NCI-H526 treated with DMSO at 0.1 percent for 48 hours (cell line): ENCODE measurements around the gene PHLDB3.
A peak's percentile ranks its signal among the peaks of the same experiment; 100 is the strongest.
"Not testable (repeated sequence)": the region's sequence is repeated elsewhere in the genome, so short reads cannot be mapped to it uniquely, and the experiment has no call there.

Source experiments
- DNase-seq: peaks from one replicate; lab custom pipeline; 2025; lab: John Stamatoyannopoulos, UW

PHLDB3 gene

DNA sequence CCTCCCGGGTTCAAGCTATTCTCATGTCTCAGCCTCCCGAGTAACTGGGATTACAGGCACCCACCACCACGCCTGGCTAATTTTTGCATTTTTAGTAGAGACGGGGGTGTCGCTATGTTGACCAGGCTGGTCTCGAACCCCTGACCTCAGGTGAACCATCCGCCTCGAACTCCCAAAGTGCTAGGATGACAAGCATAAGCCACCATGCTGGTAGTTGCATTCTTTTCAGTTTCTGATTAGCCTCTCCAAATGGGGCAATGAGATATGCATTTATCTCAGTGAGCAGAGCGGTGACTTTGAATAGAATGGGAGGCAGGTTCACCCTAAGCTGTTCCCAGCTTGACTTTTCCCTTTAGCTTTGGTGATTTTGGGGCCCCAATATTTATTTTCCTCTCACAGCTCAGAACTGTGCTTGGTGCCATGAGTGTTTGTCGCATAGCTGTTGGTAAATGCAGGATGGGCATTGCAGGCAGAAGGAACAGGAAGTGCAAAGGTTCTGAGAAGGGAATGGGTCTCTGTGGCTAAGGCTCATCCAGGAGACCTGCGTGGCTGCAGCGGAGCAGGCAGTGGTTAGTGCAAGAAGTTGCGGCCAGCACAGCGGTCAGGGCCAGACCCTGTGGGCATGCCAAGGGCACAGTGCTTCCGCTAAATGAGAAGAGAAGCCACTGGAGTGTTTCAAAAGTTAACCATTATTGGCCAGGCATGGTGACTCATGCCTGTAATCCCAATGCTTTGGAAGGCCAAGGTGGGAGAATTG is 59.8 kb downstream of the PHLDB3 start:
- DNase-seq: no peak

DNA sequence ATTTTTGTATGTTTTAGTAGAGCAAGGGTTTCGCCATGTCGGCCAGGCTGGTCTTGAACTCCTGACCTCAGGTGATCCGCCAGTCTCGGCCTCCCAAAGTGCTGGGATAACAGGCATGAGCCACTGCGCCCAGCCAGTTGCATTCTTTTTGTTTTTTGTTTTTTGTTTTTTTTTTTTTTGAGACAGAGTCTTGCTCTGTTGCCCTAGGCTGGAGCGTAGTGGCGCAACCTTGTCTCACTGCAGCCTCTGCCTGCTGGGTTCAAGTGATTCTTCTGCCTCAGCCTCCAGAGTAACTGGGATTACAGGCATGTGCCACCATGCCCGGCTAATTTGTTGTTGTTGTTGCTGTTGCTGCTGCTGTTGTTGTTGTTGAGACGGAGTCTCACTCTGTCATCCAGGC is 60.5 kb downstream of the PHLDB3 start:
- not testable (repeated sequence) for DNase-seq

- no peak for DNase-seq
Observed at GRCh38 chr19:43441716-43442115, 62.8 kb downstream of the PHLDB3 start.

DNA sequence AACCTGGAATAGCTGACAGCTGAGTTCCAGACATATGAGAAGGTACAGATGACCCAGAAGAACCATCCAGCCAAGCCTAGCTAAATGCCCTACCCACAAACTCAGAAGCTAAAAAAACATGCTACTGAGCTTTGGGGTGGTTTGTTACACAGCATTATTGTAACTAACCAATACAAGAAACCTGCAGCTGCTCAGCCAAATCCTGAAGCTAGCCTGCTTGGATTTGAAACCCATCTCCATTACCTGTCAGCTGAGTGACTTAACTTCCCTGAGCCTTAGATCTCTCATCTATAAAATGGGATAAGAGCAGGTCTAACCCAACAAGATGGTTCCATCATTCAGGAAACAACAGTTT is 64.9 kb downstream of the PHLDB3 start:
- no peak for DNase-seq

DNA sequence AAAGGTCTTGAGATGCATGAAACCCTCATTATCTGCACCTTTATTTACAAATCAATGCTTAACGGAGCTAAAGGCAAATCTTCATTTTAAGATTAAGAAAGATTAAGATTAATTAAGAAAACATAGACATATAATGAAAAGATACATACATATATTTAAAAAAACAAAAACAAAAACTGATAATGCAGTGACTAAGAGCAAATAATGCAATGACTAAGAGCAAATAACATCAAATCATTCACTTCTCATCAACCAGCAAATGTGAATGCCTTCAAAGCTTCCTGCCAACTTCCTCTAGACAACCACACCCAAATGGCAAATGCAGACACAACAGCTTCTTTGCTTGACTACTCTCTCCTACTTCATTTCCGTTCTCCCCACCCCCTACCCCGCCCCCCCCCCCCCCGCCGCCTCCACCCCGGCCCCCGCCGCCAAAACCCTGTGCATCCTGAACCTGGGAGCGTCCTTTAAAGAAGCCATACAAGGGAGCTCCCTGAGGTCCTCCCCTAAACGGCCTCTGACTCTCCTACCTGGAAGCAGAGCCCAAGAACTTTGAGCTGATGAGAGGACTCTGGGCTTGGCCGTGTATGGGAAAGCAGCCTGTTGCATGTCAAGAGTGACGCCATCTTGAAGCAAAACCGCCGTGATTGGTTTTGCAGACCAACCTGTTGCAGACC is 65.4 kb downstream of the PHLDB3 start:
- DNase-seq: no peak

DNA sequence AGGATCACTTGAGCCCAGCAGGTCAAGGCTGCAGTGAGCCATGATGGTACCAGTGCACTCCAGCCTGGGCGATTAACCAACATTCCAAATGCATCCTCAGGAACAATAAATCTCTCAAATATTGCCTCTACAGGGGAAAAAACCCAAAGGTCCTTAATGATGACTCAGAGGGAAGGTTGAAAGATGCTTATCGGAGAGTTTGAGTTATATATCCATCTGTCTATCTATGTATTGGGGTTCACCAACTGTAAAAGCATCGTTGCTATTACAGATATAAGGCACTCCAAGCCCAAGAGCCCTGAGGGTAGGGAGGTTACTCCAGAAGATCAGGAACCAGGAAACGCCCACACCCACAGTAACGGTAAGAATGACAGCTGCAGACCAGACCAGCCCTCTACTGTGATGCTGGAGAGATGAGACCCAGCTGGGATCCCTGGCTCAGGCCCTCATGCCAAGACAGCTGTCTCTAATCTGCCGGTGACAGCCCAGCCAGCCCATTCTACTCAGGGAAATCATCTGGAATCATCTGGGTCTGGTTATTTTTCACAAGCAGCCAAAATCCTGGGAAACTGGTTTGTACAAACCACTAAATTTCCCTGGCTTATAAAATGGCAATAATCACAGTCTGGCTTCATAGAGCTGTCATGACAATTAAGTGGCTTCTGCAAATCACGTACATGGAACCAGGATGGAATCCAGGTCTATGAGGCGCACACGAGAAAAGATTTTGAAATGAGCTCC is 66.1 kb downstream of the PHLDB3 start:
- no peak for DNase-seq

DNA sequence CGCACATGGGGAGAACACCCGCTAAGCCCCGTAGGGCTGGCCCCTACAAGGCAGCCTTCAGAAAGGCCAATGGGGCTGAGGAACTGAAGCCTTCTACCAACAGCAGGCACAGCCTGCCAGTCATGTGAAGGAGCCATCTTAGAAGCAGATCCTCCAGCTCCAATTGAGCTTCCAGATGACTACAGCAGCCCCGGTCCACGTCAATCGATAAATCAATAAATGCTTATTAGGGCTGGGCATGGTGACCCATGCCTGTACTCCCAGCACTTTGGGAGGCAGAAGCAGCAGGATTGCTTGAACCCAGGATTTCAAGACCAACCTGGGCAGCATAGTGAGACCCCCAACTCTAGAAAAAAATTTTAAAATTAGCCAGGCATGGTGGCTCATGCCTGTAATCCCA is 66.8 kb downstream of the PHLDB3 start:
- no peak for DNase-seq

DNA sequence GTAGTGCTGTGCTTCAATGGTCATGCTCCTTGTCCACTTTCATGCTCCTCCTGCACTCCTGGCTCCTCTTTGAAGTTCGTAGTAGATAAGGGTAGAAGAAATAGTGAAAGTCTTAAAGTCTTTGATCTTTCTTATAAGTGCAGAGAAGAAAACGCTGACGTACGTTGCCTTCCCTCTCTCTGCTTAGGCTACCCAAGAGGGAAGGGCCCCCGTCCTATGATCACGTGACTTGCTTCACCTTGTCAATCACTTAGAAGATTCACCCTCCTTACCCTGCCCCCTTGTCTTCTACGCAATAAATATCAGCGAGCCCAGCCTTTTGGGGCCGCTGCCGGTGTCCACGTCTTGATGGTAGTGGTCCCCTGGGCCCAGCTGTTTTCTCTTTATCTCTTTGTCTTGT is 67.3 kb downstream of the PHLDB3 start:
- DNase-seq: not testable (repeated sequence)

DNA sequence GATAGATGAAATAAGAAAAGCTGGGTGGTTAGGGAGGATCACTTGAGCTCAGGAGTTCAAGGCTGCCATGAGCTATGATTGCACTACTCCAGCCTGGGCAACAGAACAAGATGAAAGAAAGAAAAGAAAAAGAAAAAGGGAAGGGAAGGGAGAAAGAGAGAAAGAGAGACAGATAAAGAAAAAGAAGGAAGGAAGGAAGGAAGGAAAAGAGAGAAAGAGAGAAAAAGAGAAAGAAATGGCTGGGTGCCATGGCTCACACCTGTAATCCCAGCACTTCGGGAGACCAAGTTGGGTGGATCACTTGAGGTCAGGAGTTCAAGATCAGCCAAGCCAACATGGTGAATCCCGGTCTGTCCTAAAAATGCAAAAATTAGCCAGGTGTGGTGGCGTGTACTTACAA is 68.8 kb downstream of the PHLDB3 start:
- no peak for DNase-seq

DNA sequence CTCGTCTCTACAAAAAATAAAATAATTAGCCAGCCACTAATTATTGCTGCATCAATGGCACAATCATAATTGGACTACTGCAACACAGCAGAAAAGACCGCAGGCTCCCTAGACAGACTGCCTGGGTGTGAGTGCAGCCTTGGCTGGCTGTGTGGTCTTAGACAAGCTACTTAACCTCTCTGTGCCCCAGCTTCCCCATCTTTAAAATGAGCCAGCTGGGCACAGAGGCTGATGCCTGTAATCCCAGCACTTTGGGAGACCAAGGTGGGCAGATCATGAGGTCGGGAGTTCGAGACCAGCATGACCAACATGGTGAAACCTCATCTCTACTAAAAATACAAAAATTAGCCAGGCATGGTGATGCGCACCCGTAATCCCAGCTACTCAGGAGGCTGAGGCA is 70.9 kb downstream of the PHLDB3 start:
- DNase-seq: no peak

- no peak for DNase-seq
Observed at GRCh38 chr19:43433358-43433673, 71.2 kb downstream of the PHLDB3 start.

- DNase-seq: no peak
Observed at GRCh38 chr19:43430976-43431375, 73.6 kb downstream of the PHLDB3 start.

DNA sequence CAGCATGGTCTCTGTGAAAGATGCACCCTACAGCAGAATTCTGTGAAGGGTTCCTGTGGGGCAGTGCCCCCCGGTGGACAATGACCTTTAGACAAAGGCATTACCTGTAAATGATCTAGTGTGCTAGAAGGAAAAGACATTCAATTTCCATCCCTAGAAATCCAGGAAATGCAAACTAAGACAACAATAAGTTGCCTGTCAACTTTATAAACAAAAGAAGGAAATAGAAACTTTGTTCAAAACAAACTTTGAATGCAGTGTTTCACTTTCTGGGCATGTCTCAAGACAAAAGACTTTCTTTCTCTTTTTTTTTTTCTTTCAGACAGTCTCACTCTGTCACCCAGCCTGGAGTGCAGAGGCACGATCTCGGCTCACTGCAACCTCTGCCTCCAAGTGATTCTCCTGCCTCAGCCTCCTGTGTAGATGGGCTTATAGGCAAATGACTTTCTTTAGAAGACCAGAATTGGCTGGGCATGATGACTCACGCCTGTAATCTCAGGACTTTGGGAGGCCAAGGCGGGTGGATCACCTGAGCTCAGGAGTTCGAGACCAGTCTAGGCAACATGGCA is 74.3 kb downstream of the PHLDB3 start:
- DNase-seq: no peak

- DNase-seq: no peak
Observed at GRCh38 chr19:43429395-43429794, 75.2 kb downstream of the PHLDB3 start.

DNA sequence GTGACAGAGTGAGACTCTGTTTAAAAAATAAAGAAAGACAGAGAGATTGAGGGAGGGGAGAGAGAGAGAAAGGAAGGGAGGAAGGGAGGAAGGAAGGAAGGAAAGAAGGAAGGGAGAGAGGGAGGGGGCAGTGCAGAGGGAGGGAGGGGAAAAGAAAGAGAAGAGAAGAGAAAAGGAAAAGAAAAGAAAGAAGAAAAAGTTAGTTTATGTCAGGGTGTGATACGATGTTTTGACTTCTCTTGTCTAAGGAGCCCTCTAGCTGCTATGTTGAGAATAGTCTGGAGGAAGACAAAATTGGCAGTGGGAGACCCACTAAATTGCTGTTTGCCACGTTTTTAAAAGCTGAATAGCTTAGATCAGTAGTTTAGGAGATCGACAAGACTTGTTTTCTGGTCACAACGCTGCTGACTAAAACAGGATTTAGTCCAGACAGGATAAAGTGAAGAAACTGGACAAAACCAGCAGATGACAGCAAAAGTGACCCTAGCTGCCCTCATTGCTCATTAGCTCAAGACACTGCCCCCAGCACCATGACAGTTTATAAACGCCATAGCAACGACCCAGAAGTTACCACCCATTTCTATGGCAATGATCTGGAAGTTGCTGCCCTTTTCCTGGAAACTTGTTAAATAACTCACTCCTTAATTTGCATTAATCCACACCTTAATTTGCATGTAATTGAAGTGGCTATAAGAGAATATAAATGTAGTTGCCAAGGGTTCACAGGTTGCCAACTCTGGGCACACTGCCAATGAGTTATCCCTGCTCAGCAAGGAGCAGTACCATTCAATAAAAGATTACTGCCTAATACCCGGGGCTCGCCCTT is 78.8 kb downstream of the PHLDB3 start:
- DNase-seq: peak; percentile 92
